ENCODE data around the gene ANTXR1.

Gene ANTXR1

GRCh38 chr2:69275490-69275889 is 262.5 kb downstream of the ANTXR1 start:
- no peak overlapping the region for H3K27ac ChIP-seq (ENCODE audit: low read length, poor library complexity, severe bottlenecking)
- H3K4me1 ChIP-seq (ENCODE audit: control insufficient read depth, insufficient read depth, low read depth, low read length), result peaks cover 3% of the 10 kb centered on the region
- H2BK5ac ChIP-seq (ENCODE audit: low read depth, low read length, poor library complexity, severe bottlenecking), result no peak overlapping the region
- H3K36me3 ChIP-seq (ENCODE audit: control insufficient read depth in 1 of 2, insufficient read depth in 2 of 2, low read depth in 1 of 2, low read length in 2 of 2), result no peaks in the 10 kb centered on the region
- no peak overlapping the region for H2AFZ ChIP-seq (ENCODE audit: low read depth, low read length)
- H4K8ac ChIP-seq (ENCODE audit: low read length), result no peak overlapping the region
- H3K4ac ChIP-seq (ENCODE audit: low read depth in 1 of 2, low read length in 2 of 2), result no peak overlapping the region
- no peak overlapping the region for H3K18ac ChIP-seq (ENCODE audit: low read depth in 1 of 2, low read length in 2 of 2)
- H3K23ac ChIP-seq (ENCODE audit: low read length in 2 of 2), result no peak overlapping the region
- no peaks in the 10 kb centered on the region for H3K9me3 ChIP-seq (ENCODE audit: control insufficient read depth, low read length)
- H3K4me3 ChIP-seq (ENCODE audit: insufficient read depth in 1 of 2, low read depth in 1 of 2, low read length in 2 of 2), result no peak overlapping the region
- H3K79me1 ChIP-seq (replicated peaks; ENCODE audit: low read length, poor library complexity, severe bottlenecking), result no peaks in the 10 kb centered on the region
- no peak overlapping the region for H4K91ac ChIP-seq (ENCODE audit: low read length)
- no peak overlapping the region for H2BK15ac ChIP-seq (ENCODE audit: low read depth, poor library complexity, severe bottlenecking)
- WGBS, result 95% methylated on average over 1 of the region's 1 CpG
- H3K27me3 ChIP-seq (ENCODE audit: control insufficient read depth in 1 of 2, insufficient read depth in 1 of 2, low read length in 2 of 2), result no peaks in the 10 kb centered on the region
- no peak overlapping the region for H3K4me2 ChIP-seq (ENCODE audit: low read length, poor library complexity, severe bottlenecking)
- DNase-seq, result no peak
- H2AK5ac ChIP-seq (ENCODE audit: low read length, severe bottlenecking), result no peak overlapping the region
- no peak overlapping the region for H2BK12ac ChIP-seq (ENCODE audit: low read length in 2 of 2)
- H3K9ac ChIP-seq (ENCODE audit: low read length), result no peak overlapping the region
- H3K14ac ChIP-seq (ENCODE audit: low read length in 2 of 2), result no peak overlapping the region
- no peak overlapping the region for H2BK120ac ChIP-seq (ENCODE audit: low read depth, low read length)

- no peaks in the 10 kb centered on the region for H3K9me3 ChIP-seq (ENCODE audit: control insufficient read depth, low read length)
- H2BK5ac ChIP-seq (ENCODE audit: low read depth, low read length, poor library complexity, severe bottlenecking), result no peak overlapping the region
- no peak overlapping the region for H3K4me2 ChIP-seq (ENCODE audit: low read length, poor library complexity, severe bottlenecking)
- H3K36me3 ChIP-seq (ENCODE audit: control insufficient read depth in 1 of 2, insufficient read depth in 2 of 2, low read depth in 1 of 2, low read length in 2 of 2), result no peaks in the 10 kb centered on the region
- no peak overlapping the region for H4K91ac ChIP-seq (ENCODE audit: low read length)
- H3K23ac ChIP-seq (ENCODE audit: low read length in 2 of 2), result no peak overlapping the region
- H2AFZ ChIP-seq (ENCODE audit: low read depth, low read length), result no peak overlapping the region
- no peak overlapping the region for H2BK12ac ChIP-seq (ENCODE audit: low read length in 2 of 2)
- WGBS, result 50% methylated on average over 5 of the region's 5 CpGs
- no peak overlapping the region for H3K27ac ChIP-seq (ENCODE audit: low read length, poor library complexity, severe bottlenecking)
- peak; percentile 75 for DNase-seq
- H3K14ac ChIP-seq (ENCODE audit: low read length in 2 of 2), result no peak overlapping the region
- no peak overlapping the region for H3K4me3 ChIP-seq (ENCODE audit: insufficient read depth in 1 of 2, low read depth in 1 of 2, low read length in 2 of 2)
- no peak overlapping the region for H3K18ac ChIP-seq (ENCODE audit: low read depth in 1 of 2, low read length in 2 of 2)
- H3K4me1 ChIP-seq (ENCODE audit: control insufficient read depth, insufficient read depth, low read depth, low read length), result peaks cover 3% of the 10 kb centered on the region
- no peak overlapping the region for H2BK120ac ChIP-seq (ENCODE audit: low read depth, low read length)
- H4K8ac ChIP-seq (ENCODE audit: low read length), result no peak overlapping the region
- no peak overlapping the region for H2BK15ac ChIP-seq (ENCODE audit: low read depth, poor library complexity, severe bottlenecking)
- H2AK5ac ChIP-seq (ENCODE audit: low read length, severe bottlenecking), result no peak overlapping the region
- H3K27me3 ChIP-seq (ENCODE audit: control insufficient read depth in 1 of 2, insufficient read depth in 1 of 2, low read length in 2 of 2), result no peaks in the 10 kb centered on the region
- no peak overlapping the region for H3K4ac ChIP-seq (ENCODE audit: low read depth in 1 of 2, low read length in 2 of 2)
- H3K79me1 ChIP-seq (replicated peaks; ENCODE audit: low read length, poor library complexity, severe bottlenecking), result no peaks in the 10 kb centered on the region
- H3K9ac ChIP-seq (ENCODE audit: low read length), result no peak overlapping the region
These were observed 265.4 kb downstream of the ANTXR1 start for GRCh38 chr2:69278366-69278765.

- H3K4me1 ChIP-seq (ENCODE audit: control insufficient read depth, insufficient read depth, low read depth, low read length), result peaks cover 3% of the 10 kb centered on the region
- H3K27me3 ChIP-seq (ENCODE audit: control insufficient read depth in 1 of 2, insufficient read depth in 1 of 2, low read length in 2 of 2), result no peaks in the 10 kb centered on the region
- no peak overlapping the region for H2BK15ac ChIP-seq (ENCODE audit: low read depth, poor library complexity, severe bottlenecking)
- no peak overlapping the region for H4K91ac ChIP-seq (ENCODE audit: low read length)
- H3K4ac ChIP-seq (ENCODE audit: low read depth in 1 of 2, low read length in 2 of 2), result no peak overlapping the region
- 79% methylated on average over 2 of the region's 2 CpGs for WGBS
- H2BK120ac ChIP-seq (ENCODE audit: low read depth, low read length), result no peak overlapping the region
- no peak overlapping the region for H3K4me2 ChIP-seq (ENCODE audit: low read length, poor library complexity, severe bottlenecking)
- DNase-seq, result no peak
- H3K23ac ChIP-seq (ENCODE audit: low read length in 2 of 2), result no peak overlapping the region
- H3K4me3 ChIP-seq (ENCODE audit: insufficient read depth in 1 of 2, low read depth in 1 of 2, low read length in 2 of 2), result no peak overlapping the region
- no peak overlapping the region for H2BK5ac ChIP-seq (ENCODE audit: low read depth, low read length, poor library complexity, severe bottlenecking)
- H3K79me1 ChIP-seq (replicated peaks; ENCODE audit: low read length, poor library complexity, severe bottlenecking), result no peaks in the 10 kb centered on the region
- H3K18ac ChIP-seq (ENCODE audit: low read depth in 1 of 2, low read length in 2 of 2), result no peak overlapping the region
- H2AFZ ChIP-seq (ENCODE audit: low read depth, low read length), result no peak overlapping the region
- H3K36me3 ChIP-seq (ENCODE audit: control insufficient read depth in 1 of 2, insufficient read depth in 2 of 2, low read depth in 1 of 2, low read length in 2 of 2), result no peaks in the 10 kb centered on the region
- no peaks in the 10 kb centered on the region for H3K9me3 ChIP-seq (ENCODE audit: control insufficient read depth, low read length)
- no peak overlapping the region for H3K9ac ChIP-seq (ENCODE audit: low read length)
- H2BK12ac ChIP-seq (ENCODE audit: low read length in 2 of 2), result no peak overlapping the region
- H3K14ac ChIP-seq (ENCODE audit: low read length in 2 of 2), result no peak overlapping the region
- H2AK5ac ChIP-seq (ENCODE audit: low read length, severe bottlenecking), result no peak overlapping the region
- no peak overlapping the region for H4K8ac ChIP-seq (ENCODE audit: low read length)
- H3K27ac ChIP-seq (ENCODE audit: low read length, poor library complexity, severe bottlenecking), result no peak overlapping the region
These were observed 266.2 kb downstream of the ANTXR1 start for GRCh38 chr2:69279211-69279610.

- Histone ChIP-seq H2BK12ac (ENCODE audit: low read length in 2 of 2) (peak overlapping the region; percentile 8 to 38), H3K27me3 (ENCODE audit: control insufficient read depth in 1 of 2, insufficient read depth in 1 of 2, low read length in 2 of 2) (no peaks in the 10 kb centered on the region), H3K36me3 (ENCODE audit: control insufficient read depth in 1 of 2, insufficient read depth in 2 of 2, low read depth in 1 of 2, low read length in 2 of 2) (no peaks in the 10 kb centered on the region), H3K14ac (ENCODE audit: low read length in 2 of 2) (peak overlapping the region in 1 of 2 experiments; percentile 18), H3K9ac (ENCODE audit: low read length) (no peak overlapping the region), H3K9me3 (ENCODE audit: control insufficient read depth, low read length) (no peaks in the 10 kb centered on the region), H3K18ac (ENCODE audit: low read depth in 1 of 2, low read length in 2 of 2) (peak overlapping the region in 1 of 2 experiments; percentile 57), H3K79me1 (replicated peaks; ENCODE audit: low read length, poor library complexity, severe bottlenecking) (no peaks in the 10 kb centered on the region), H4K8ac (ENCODE audit: low read length) (no peak overlapping the region), H2BK120ac (ENCODE audit: low read depth, low read length) (no peak overlapping the region), H2AK5ac (ENCODE audit: low read length, severe bottlenecking) (no peak overlapping the region), H2AFZ (ENCODE audit: low read depth, low read length) (no peak overlapping the region), H2BK5ac (ENCODE audit: low read depth, low read length, poor library complexity, severe bottlenecking) (no peak overlapping the region), H3K23ac (ENCODE audit: low read length in 2 of 2) (no peak overlapping the region), H3K4me3 (ENCODE audit: insufficient read depth in 1 of 2, low read depth in 1 of 2, low read length in 2 of 2) (no peak overlapping the region), H3K4ac (ENCODE audit: low read depth in 1 of 2, low read length in 2 of 2) (peak overlapping the region; percentile 37 to 60), H4K91ac (ENCODE audit: low read length) (no peak overlapping the region), H3K27ac (ENCODE audit: low read length, poor library complexity, severe bottlenecking) (no peak overlapping the region), H2BK15ac (ENCODE audit: low read depth, poor library complexity, severe bottlenecking) (no peak overlapping the region), H3K4me1 (ENCODE audit: control insufficient read depth, insufficient read depth, low read depth, low read length) (peaks cover 3% of the 10 kb centered on the region), H3K4me2 (ENCODE audit: low read length, poor library complexity, severe bottlenecking) (no peak overlapping the region)
- 86% methylated on average over 9 of the region's 9 CpGs for WGBS
- DNase-seq, result no peak
These were observed 267.1 kb downstream of the ANTXR1 start for GRCh38 chr2:69279931-69280681.
